ENCODE measurements around the gene RIMS4.
A peak's percentile ranks its signal among the peaks of the same experiment; 100 is the strongest.

The RIMS4 gene

DNA sequence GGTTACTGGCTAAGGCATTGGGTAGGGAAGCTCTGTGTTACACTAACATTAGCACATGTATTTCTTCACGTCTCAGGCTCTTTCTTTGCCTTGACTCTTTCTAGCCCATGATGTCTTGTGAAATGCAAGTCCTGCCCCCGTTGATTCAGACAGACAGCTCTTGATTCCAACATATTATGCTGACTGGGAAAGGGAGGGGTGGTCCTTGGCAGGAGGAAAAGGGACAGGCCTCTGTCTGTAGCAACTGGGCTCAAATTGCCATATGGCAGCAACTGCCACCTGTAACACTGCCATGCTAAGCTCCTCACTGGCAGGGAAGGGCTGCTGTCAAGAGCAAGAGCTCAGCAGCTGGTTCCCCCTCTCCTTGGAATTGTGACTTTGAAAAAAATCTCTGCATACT, 70.4 kb downstream of the RIMS4 start:
- Histone ChIP-seq H3F3A (ENCODE audit: low read depth) (no peaks in the 10 kb centered on the region), H3K4me2 (ENCODE audit: low read depth, low read length, poor library complexity, severe bottlenecking) (no peak overlapping the region), H3K4me1 (ENCODE audit: insufficient read depth, low read length, poor library complexity, severe bottlenecking) (peaks cover 9% of the 10 kb centered on the region), H3K36me3 (ENCODE audit: insufficient read depth, low read length) (no peaks in the 10 kb centered on the region), H3K9me2 (replicated peaks; ENCODE audit: low read depth, low read length) (no peaks in the 10 kb centered on the region), H2AFZ (ENCODE audit: low read length) (no peak overlapping the region), H4K20me1 (ENCODE audit: insufficient read depth, low read length, poor library complexity, severe bottlenecking) (no peaks in the 10 kb centered on the region), H3K9me3 (ENCODE audit: insufficient read depth, low read depth, low read length) (no peaks in the 10 kb centered on the region), H3K79me2 (ENCODE audit: insufficient read depth, low read length) (no peaks in the 10 kb centered on the region), H3K4me3 (ENCODE audit: low read length, poor library complexity, severe bottlenecking) (no peak overlapping the region), H3K9ac (ENCODE audit: low read depth, low read length, poor library complexity, severe bottlenecking) (no peak overlapping the region), H3K27me3 (ENCODE audit: insufficient read depth, low read length, poor library complexity, severe bottlenecking) (peaks cover 29% of the 10 kb centered on the region)
- TF ChIP-seq, protein P1, sequence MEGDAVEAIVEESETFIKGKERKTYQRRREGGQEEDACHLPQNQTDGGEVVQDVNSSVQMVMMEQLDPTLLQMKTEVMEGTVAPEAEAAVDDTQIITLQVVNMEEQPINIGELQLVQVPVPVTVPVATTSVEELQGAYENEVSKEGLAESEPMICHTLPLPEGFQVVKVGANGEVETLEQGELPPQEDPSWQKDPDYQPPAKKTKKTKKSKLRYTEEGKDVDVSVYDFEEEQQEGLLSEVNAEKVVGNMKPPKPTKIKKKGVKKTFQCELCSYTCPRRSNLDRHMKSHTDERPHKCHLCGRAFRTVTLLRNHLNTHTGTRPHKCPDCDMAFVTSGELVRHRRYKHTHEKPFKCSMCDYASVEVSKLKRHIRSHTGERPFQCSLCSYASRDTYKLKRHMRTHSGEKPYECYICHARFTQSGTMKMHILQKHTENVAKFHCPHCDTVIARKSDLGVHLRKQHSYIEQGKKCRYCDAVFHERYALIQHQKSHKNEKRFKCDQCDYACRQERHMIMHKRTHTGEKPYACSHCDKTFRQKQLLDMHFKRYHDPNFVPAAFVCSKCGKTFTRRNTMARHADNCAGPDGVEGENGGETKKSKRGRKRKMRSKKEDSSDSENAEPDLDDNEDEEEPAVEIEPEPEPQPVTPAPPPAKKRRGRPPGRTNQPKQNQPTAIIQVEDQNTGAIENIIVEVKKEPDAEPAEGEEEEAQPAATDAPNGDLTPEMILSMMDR (conservative IDR thresholded peaks at IDR 0.05; ENCODE audit: low read length): no peak
- no peak for TF ChIP-seq EZH2phosphoT487 (IDR thresholded peaks at IDR 0.05; ENCODE audit: borderline replicate concordance)

DNA sequence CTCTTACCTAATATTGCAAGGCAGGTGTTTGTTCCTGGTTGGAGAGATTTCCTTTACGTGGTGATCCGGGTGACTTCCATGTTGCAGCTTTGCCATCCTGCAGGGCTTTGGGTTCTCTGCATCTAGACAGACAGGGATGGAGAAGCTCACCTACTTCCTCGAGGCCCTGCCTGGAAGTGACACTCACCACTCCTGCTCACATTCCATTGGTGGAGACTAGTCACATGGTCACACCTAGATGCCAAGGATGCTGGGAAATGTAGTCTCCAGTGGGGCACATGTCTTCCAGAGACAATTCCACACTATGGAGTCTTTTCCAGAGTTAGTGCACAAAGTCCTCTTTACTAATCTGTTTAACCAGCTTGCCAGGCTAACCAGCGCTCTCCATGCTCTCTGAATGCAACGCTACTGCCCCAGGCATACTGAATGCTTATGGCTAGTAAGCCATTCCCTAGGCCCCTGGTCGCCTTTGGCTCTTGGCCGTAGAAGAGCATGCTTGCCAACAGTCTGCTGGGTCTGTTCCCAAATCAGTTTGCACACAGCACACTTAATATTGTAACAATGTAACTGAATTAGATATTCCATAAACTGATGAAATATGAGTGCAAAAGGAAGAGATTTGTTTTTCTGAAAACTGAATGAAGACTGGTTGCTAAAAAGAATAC, 71.4 kb downstream of the RIMS4 start:
- TF ChIP-seq EZH2phosphoT487 (IDR thresholded peaks at IDR 0.05; ENCODE audit: borderline replicate concordance): no peak
- TF ChIP-seq, protein P1 (conservative IDR thresholded peaks at IDR 0.05; ENCODE audit: low read length): no peak
- H3K36me3 ChIP-seq (ENCODE audit: insufficient read depth, low read length): no peaks in the 10 kb centered on the region
- H3K27me3 ChIP-seq (ENCODE audit: insufficient read depth, low read length, poor library complexity, severe bottlenecking): peaks cover 29% of the 10 kb centered on the region
- peak overlapping the region; percentile 63; the same call in 1 of the 2 replicates for H2AFZ ChIP-seq (ENCODE audit: low read length)
- H3K79me2 ChIP-seq (ENCODE audit: insufficient read depth, low read length): no peaks in the 10 kb centered on the region
- peaks cover 9% of the 10 kb centered on the region for H3K4me1 ChIP-seq (ENCODE audit: insufficient read depth, low read length, poor library complexity, severe bottlenecking)
- H3K9me2 ChIP-seq (replicated peaks; ENCODE audit: low read depth, low read length): no peaks in the 10 kb centered on the region
- peak overlapping the region; percentile 81 for H3K4me2 ChIP-seq (ENCODE audit: low read depth, low read length, poor library complexity, severe bottlenecking)
- peak overlapping the region; percentile 73 for H3K4me3 ChIP-seq (ENCODE audit: low read length, poor library complexity, severe bottlenecking)
- H3F3A ChIP-seq (ENCODE audit: low read depth): no peaks in the 10 kb centered on the region
- no peaks in the 10 kb centered on the region for H3K9me3 ChIP-seq (ENCODE audit: insufficient read depth, low read depth, low read length)
- H4K20me1 ChIP-seq (ENCODE audit: insufficient read depth, low read length, poor library complexity, severe bottlenecking): no peaks in the 10 kb centered on the region
- H3K9ac ChIP-seq (ENCODE audit: low read depth, low read length, poor library complexity, severe bottlenecking): no peak overlapping the region

DNA sequence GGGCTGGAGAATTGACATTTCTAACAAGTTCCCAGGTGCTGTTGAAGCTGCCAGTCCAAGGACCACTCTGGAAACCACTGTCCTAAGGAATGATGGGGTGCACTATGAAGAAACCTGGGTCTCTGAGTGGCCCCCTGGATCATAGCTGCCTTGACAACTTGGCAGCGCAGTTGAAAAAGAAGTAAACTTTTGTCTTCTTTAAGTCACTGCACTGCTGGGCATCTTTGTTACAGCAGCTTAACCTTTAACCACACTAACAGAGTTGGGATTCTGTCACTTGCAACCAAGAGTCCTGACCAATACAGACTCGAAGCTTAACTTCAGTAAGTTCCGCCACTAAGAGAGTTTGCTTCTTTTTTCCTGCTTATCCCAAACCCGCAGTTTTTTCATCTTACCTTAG, 73.2 kb downstream of the RIMS4 start:
- Histone ChIP-seq H3K4me2 (ENCODE audit: low read depth, low read length, poor library complexity, severe bottlenecking) (peak overlapping the region; percentile 81), H3K9ac (ENCODE audit: low read depth, low read length, poor library complexity, severe bottlenecking) (no peak overlapping the region), H3F3A (ENCODE audit: low read depth) (no peaks in the 10 kb centered on the region), H3K4me1 (ENCODE audit: insufficient read depth, low read length, poor library complexity, severe bottlenecking) (peaks cover 9% of the 10 kb centered on the region), H2AFZ (ENCODE audit: low read length) (no peak overlapping the region; the same call in 1 of the 2 replicates), H3K9me2 (replicated peaks; ENCODE audit: low read depth, low read length) (no peaks in the 10 kb centered on the region), H3K9me3 (ENCODE audit: insufficient read depth, low read depth, low read length) (no peaks in the 10 kb centered on the region), H4K20me1 (ENCODE audit: insufficient read depth, low read length, poor library complexity, severe bottlenecking) (no peaks in the 10 kb centered on the region), H3K36me3 (ENCODE audit: insufficient read depth, low read length) (no peaks in the 10 kb centered on the region), H3K4me3 (ENCODE audit: low read length, poor library complexity, severe bottlenecking) (peak overlapping the region; percentile 20), H3K79me2 (ENCODE audit: insufficient read depth, low read length) (no peaks in the 10 kb centered on the region), H3K27me3 (ENCODE audit: insufficient read depth, low read length, poor library complexity, severe bottlenecking) (peaks cover 14% of the 10 kb centered on the region)
- no peak for TF ChIP-seq EZH2phosphoT487 (IDR thresholded peaks at IDR 0.05; ENCODE audit: borderline replicate concordance)
- TF ChIP-seq, protein P1 (conservative IDR thresholded peaks at IDR 0.05; ENCODE audit: low read length): no peak
